Epidermal melanocyte (primary cell): ENCODE data around the gene NHS.

Source experiments
- DNase-seq: peaks from one replicate; pipeline ENCODE4 v3.0.0; 2011; ENCODE audit warnings: low spot score; ENCODE audit not compliant: insufficient read length

Gene NHS

GRCh38 chrX:17374619-17375366 is at the start of gene NHS:
NHS (plus strand) TSS chrX:17375200; CDS start chrX:17375758, 558 bp downstream.
- DNase-seq, result peak; percentile 27

GRCh38 chrX:17328837-17329236 is 46.2 kb upstream of the NHS start:
- DNase-seq, result no peak

- no peak for DNase-seq
These were observed 38.6 kb upstream of the NHS start for GRCh38 chrX:17336377-17336776.

GRCh38 chrX:17355976-17356375 is 19.0 kb upstream of the NHS start:
- no peak for DNase-seq

DNA sequence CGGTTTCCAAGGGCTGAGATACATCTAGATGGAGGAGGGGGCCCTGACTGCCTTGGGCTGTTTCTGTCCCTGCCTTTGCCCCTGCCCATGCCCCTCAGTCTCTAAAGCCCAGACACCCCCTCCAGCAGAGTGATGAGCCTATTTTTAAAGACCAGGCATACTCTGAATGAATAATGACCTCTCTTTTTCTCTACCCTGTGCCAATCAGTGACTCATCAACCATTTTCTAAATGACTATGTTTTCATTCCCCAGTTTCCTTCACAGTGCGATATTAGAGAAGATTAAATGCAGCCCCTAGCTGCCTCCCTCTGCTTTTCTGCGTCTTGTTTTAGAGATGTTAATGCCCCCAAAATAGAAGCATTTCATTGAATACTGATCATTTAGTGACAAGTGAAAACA is 15.5 kb upstream of the NHS start:
- no peak for DNase-seq

GRCh38 chrX:17361620-17362019 is 13.4 kb upstream of the NHS start:
- DNase-seq, result no peak

- no peak for DNase-seq
These were observed 7.0 kb upstream of the NHS start for GRCh38 chrX:17368002-17368401.

GRCh38 chrX:17369309-17369708 is 5.7 kb upstream of the NHS start:
- no peak for DNase-seq

DNA sequence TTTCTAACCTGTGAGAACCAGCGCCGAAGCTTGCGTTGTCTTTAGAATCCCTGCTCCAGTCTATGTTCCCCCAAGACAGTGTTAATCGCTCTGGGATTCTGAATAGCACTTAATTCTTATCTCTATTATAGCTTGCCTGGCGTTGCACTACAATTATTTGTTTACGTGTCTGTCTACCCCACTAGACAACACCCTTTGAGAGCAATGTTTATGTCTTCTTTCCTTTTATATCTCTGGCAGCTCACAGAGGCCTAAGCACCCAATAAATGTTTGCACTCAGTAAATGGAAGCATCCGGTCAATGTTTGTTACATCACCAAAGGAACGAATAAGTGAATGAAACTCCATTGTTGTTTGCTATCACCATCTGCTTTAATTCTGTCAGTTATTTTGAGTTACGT is 4.8 kb upstream of the NHS start:
- no peak for DNase-seq

GRCh38 chrX:17372052-17372451 is 2.9 kb upstream of the NHS start:
- DNase-seq, result no peak

DNA sequence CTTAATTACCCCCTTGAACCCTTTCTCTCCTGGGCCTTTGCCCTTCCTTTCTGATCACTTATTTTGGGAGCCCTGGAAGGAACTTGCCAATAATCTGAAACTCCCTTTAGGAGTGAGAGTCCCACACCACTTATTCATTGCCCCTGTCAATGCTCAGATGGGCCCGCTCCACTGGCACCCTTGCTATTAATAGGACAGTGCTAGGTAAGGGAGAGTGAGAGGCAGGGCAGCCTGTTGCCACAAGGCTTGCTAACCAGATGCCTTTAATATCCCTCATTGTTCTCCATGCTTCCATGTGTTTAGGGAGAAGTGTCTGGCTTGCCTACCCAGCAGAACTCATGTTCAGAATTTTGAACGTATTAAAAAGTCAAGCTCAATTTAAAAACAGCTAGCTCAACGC is 1.7 kb upstream of the NHS start:
- no peak for DNase-seq

DNA sequence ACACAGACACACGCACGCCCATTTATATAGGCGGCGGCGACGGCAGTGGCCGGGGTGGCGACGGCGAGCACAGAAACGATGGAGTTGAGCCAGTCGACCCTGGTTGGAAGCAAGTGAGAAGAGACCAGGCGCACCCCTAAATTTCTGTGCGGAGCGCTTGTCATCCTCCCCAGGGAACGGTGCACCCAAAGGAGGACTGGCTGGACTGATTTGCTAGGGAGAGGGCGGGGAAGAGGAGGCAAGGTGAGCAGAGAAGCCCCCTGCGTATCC is 302 bp downstream of the NHS start:
- no peak for DNase-seq

GRCh38 chrX:17375637-17376430 is 834 bp downstream of the NHS start:
- no peak for DNase-seq

GRCh38 chrX:17376431-17377077 is 1.6 kb downstream of the NHS start:
- DNase-seq, result no peak

DNA sequence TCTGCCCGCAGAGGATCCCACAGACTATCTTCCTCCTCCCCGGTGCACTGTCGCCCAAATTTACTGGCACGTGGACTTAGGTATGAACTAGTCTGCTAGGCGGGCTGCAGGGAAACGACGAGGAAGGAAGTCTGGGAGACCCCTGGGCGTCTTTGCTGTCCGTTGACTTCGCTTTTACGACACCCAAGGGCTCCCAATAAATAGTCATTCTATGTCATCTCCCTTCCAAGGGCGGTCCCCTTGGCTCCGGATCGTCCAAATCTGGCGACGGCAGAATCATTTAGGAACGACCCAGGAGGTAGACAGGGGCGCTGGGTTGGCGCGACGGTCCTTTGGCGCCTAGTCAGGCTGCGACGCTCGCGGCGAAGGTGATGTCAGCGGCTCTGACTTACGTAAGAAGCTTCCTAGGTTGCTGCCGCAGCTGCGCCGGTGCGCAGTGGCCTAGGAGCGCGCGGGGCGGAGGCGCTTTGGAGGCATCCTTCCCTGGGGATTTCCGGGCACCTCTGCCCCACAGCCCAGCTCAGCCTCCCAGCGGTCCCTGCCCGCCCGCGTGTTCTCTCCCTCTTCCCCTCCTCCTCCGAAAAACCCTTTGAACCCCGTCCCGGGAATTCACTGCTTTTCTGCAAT is 2.2 kb downstream of the NHS start:
- no peak for DNase-seq

DNA sequence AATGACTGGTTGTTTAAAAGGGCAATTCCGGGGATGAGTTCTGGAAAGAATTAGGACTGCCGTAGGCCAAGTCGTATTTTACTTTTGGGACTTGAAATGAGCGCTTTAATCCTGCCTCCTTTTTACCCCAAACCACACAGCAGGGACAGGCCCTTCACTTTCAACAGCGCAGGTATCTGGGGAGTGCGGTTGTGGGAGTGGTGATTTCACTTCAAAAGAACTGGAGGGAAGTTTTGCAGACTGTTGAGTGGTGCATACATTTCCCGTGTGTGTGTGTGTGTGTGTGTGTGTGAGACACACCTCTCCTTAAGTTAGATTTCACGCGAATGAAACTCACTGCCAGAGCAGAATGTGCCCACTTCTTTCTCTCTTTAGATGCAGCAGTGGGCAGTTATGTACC is 2.8 kb downstream of the NHS start:
- DNase-seq, result no peak

DNA sequence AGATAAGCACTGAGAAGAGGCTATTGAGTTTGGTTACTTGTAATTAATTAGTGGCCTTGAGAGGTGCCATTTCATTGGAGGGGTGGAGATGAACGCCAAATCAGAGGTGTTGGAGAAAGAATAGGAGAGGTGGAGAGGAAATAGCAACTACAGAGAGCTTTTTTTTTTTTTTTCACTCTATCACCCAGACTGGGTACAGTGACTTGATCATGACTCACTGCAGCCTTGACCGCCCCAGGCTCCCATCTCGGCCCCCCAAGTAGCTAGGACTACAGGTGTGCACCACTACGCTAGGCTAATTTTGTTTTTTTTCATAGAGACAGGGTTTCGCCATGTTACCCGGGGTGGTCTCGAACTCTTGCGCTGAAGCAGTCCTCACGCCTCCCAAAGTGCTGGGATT is 5.2 kb downstream of the NHS start:
- DNase-seq, result no peak

DNA sequence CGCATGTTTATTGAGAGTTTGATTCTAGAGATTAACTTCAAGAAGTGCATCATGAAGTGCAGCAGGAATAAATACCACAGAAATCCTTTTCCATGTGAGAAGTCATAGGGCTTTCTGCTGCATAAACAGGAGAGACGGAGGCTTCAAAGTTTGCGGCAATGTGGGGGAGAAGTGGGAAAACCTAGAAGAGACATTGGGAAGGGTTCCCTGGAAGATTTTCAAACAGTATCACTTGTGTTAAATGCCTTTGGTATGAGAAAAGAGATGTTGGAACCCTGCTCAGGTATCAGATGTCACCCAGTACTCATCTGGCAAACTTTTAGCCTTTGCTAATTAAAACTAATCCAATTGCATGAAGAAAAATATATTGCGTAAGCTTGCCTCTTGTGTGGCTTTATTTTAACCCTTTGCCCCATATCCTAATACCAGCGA is 15.4 kb downstream of the NHS start:
- DNase-seq, result no peak

GRCh38 chrX:17395154-17395553 is 20.2 kb downstream of the NHS start:
- no peak for DNase-seq

DNA sequence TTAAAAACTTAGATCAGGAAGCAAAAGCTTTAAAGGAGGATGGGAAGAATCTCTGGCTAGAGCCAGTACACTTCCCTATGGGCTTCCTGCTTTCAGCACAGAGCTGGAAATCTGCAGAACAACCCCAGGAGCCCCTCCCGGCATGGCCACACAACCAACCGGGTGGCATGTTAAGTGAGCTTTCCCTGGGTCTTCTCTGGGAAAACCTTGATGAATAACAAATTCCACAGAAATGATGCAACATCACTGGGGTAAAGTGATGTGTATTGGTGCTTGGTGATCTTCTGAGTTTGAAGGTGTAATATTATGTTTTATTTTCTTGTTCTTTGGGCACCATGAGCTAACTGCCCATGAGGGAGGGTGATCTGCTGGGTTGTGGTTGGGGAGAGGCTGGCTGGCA is 22.1 kb downstream of the NHS start:
- no peak for DNase-seq

GRCh38 chrX:17403189-17403691 is 28.2 kb downstream of the NHS start:
- DNase-seq, result no peak

DNA sequence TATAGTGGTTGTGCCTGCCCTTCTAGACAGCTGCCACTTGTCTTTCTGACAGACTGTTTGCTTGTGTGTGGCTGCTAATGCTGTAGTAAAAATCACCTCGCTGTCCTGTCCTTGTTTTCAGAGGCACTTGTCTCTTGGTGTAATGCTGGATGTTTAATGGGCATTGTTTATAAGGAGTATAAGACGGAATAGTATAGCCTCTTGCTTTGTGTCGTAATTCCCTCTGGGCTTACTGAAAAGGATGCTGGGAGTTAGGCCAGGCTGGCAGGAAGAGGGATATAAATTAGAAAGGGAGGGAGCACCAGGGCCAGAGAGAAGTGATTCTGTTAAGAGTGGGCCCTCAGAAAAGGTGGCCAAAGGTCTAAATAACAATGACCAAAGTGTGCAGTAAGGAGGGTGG is 29.0 kb downstream of the NHS start:
- no peak for DNase-seq
